Neural crest cell (in vitro differentiated cells): ENCODE results near the gene NTM. TPM values are rescaled to one million over a fixed set of nuclear protein-coding genes. Genes with fewer than 3 reads are reported as not detected.

ENCODE experiments used
- DNase-seq: peaks from one replicate; pipeline ENCODE4 v3.0.0; 2021; ENCODE audit warnings: low read depth, mixed read lengths, low spot score
- H3K27ac Mint-ChIP-seq: one replicate; pipeline ENCODE4 v1.8.0; 2021; ENCODE audit warnings: mild to moderate bottlenecking, mixed read lengths; ENCODE audit not compliant: unreplicated experiment
- H3K27me3 Mint-ChIP-seq: 2 replicates; pipeline ENCODE4 v1.8.0; 2021; ENCODE audit warnings: low read depth, mild to moderate bottlenecking, mixed read lengths
- H3K36me3 Mint-ChIP-seq: 2 replicates; pipeline ENCODE4 v1.8.0; 2021; ENCODE audit warnings: low read depth, mild to moderate bottlenecking, mixed read lengths
- H3K4me1 Mint-ChIP-seq: 2 replicates; pipeline ENCODE4 v1.8.0; 2021; ENCODE audit warnings: mixed read lengths
- H3K4me3 Mint-ChIP-seq: one replicate; pipeline ENCODE4 v1.8.0; 2021; ENCODE audit warnings: mild to moderate bottlenecking, mixed read lengths
- H3K9me3 Mint-ChIP-seq: 2 replicates; pipeline ENCODE4 v1.8.0; 2021; ENCODE audit warnings: mixed read lengths
- CTCF ChIP-seq: fragments of 200-600 bp; sonication (generic); conservative IDR thresholded peaks from 2 replicates; pipeline ENCODE4 v1.5.0; 2021; ENCODE audit warnings: antibody characterized with exemption, mild to moderate bottlenecking
- total RNA-seq: library from RNA; stranded (reverse); gene quantifications from 2 replicates; pipeline ENCODE4 v1.2.1, GENCODE V29; 2021

NTM gene
- total RNA-seq, 1 donor from 2014 or later = 11.3 TPM

DNA sequence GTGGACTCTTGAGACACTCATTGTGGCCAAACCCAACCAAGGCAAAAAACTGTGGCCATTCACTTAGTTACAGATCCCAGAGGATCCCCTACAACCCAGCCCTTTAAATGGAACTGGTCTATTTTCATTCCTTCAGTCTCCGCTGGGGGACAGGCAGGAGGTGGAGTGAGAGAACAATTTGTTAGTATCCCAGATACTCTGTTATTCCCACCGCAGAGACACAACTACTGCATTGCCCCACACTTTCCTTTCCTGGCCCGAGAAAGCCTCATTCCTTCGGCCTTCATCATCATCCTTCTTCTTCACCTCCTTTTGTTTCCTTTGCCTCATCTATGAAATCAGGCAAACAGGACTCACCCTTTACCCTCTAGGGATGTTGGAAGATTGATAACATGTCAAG lies 191.1 kb downstream of the NTM start:
- H3K4me1 Mint-ChIP-seq = peaks cover 21% of the 10 kb centered on the region
- peak; percentile 17 for TF ChIP-seq CTCF
- no peak overlapping the region for H3K4me3 Mint-ChIP-seq
- H3K27me3 Mint-ChIP-seq = no peaks in the 10 kb centered on the region
- DNase-seq = no peak
- no peak overlapping the region for H3K27ac Mint-ChIP-seq
- no peaks in the 10 kb centered on the region for H3K36me3 Mint-ChIP-seq
- no peaks in the 10 kb centered on the region for H3K9me3 Mint-ChIP-seq

DNA sequence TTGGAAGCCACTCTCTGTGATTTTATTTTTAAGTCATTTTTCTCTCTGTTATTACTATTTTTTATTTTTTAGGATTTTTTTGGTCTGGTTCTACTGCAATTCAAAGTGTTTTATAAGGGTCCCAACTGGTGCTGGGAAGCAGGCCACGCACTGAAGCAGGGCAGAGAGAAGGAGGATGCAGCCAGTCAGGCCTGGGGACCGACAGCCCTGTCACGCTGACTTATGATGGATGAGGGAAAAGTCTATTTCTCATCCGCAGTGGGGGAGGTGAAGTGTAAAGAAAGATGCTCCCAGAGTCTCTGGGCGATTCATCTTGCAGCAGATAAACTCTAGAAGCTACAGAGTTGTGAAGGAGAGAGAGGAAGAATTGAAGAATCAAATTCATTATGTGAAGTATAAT lies 191.6 kb downstream of the NTM start:
- Mint-ChIP-seq H3K4me3 (no peak overlapping the region), H3K4me1 (peaks cover 21% of the 10 kb centered on the region), H3K27ac (no peak overlapping the region), H3K36me3 (no peaks in the 10 kb centered on the region), H3K27me3 (no peaks in the 10 kb centered on the region), H3K9me3 (no peaks in the 10 kb centered on the region)
- TF ChIP-seq CTCF = no peak
- DNase-seq = no peak

- H3K4me3 Mint-ChIP-seq = no peak overlapping the region
- TF ChIP-seq CTCF = no peak
- H3K27me3 Mint-ChIP-seq = no peaks in the 10 kb centered on the region
- no peaks in the 10 kb centered on the region for H3K36me3 Mint-ChIP-seq
- H3K9me3 Mint-ChIP-seq = no peaks in the 10 kb centered on the region
- DNase-seq = no peak
- H3K4me1 Mint-ChIP-seq = peaks cover 17% of the 10 kb centered on the region
- no peak overlapping the region for H3K27ac Mint-ChIP-seq
Observed at GRCh38 chr11:131568318-131568717, 197.9 kb downstream of the NTM start.

GRCh38 chr11:131571571-131571970 lies 201.2 kb downstream of the NTM start:
- Mint-ChIP-seq H3K4me1 (peaks cover 12% of the 10 kb centered on the region), H3K27me3 (no peaks in the 10 kb centered on the region), H3K4me3 (no peak overlapping the region), H3K36me3 (no peaks in the 10 kb centered on the region), H3K27ac (no peak overlapping the region), H3K9me3 (no peaks in the 10 kb centered on the region)
- TF ChIP-seq CTCF = no peak
- DNase-seq = no peak

- no peak for TF ChIP-seq CTCF
- Mint-ChIP-seq H3K27me3 (no peaks in the 10 kb centered on the region), H3K4me3 (no peak overlapping the region), H3K36me3 (no peaks in the 10 kb centered on the region), H3K27ac (no peak overlapping the region), H3K9me3 (no peaks in the 10 kb centered on the region), H3K4me1 (peaks cover 12% of the 10 kb centered on the region)
- DNase-seq = no peak
Observed at GRCh38 chr11:131572423-131572822, 202.0 kb downstream of the NTM start.

GRCh38 chr11:131579932-131580387 lies 209.5 kb downstream of the NTM start:
- TF ChIP-seq CTCF = peak; percentile 61
- H3K4me3 Mint-ChIP-seq = no peak overlapping the region
- H3K27me3 Mint-ChIP-seq = no peaks in the 10 kb centered on the region
- DNase-seq = peak; percentile 47
- H3K36me3 Mint-ChIP-seq = no peaks in the 10 kb centered on the region
- no peak overlapping the region for H3K27ac Mint-ChIP-seq
- no peaks in the 10 kb centered on the region for H3K9me3 Mint-ChIP-seq
- H3K4me1 Mint-ChIP-seq = peaks cover 27% of the 10 kb centered on the region
